Uterus (tissue), 2 donors: ENCODE data around the gene BDH1.

ENCODE experiments used
- CTCF ChIP-seq, 4 experiments: fragments of 200-600 bp in 2 of 4; fragments of 450-650 bp in 2 of 4; sonication (generic) in 2 of 4; IDR thresholded peaks; one replicate each; pipeline ENCODE4 v1.5.1; 2016 to 2019; ENCODE audit warnings: antibody characterized with exemption in 4 of 4, mild to moderate bottlenecking in 2 of 4, moderate library complexity in 1 of 4
- POLR2A ChIP-seq, 2 donors: fragments of 450-650 bp; IDR thresholded peaks; one replicate each; pipeline ENCODE4 v1.6.1; 2016; ENCODE audit warnings: antibody characterized with exemption in 2 of 2, mild to moderate bottlenecking in 1 of 2, moderate library complexity in 1 of 2

GRCh38 chr3:197516517-197516889 is 39.3 kb downstream of the BDH1 start:
- no peak for TF ChIP-seq CTCF (IDR thresholded peaks at IDR 0.05)
- TF ChIP-seq POLR2A (IDR thresholded peaks at IDR 0.05) = no peak
